GM12891 (cell line): ENCODE results near the gene DYSF.

Experiments used
- PAX5 ChIP-seq: IDR thresholded peaks from 2 replicates; pipeline ENCODE4 v1.6.1; 2011; ENCODE audit warnings: low read length, moderate library complexity, mild to moderate bottlenecking; ENCODE audit not compliant: insufficient read depth, severe bottlenecking
- POLR2A ChIP-seq: IDR thresholded peaks from 2 replicates; pipeline ENCODE4 v1.6.1; 2011; ENCODE audit warnings: low read depth, low read length, control low read depth
- POLR2AphosphoS5 ChIP-seq: IDR thresholded peaks from 2 replicates; pipeline ENCODE4 v1.6.1; 2011; ENCODE audit warnings: low read depth, low read length, control low read depth
- POU2F2 ChIP-seq: IDR thresholded peaks from 2 replicates; pipeline ENCODE4 v1.6.1; 2011; ENCODE audit warnings: low read depth, mild to moderate bottlenecking, control low read depth, low read length, moderate library complexity
- SPI1 ChIP-seq: IDR thresholded peaks from 2 replicates; pipeline ENCODE4 v1.6.1; 2011; ENCODE audit warnings: low read depth, low read length, control low read depth
- TAF1 ChIP-seq: IDR thresholded peaks from 2 replicates; pipeline ENCODE4 v1.6.1; 2011; ENCODE audit warnings: low read depth, low read length, control low read depth

GRCh38 chr2:71422786-71423185 lies 30.6 kb upstream of the DYSF start:
- TF ChIP-seq SPI1 = no peak
- no peak for TF ChIP-seq POLR2AphosphoS5
- TF ChIP-seq PAX5 = no peak
- TF ChIP-seq POLR2A = no peak
- TF ChIP-seq TAF1 = no peak
- TF ChIP-seq POU2F2 = no peak
